Activated effector memory CD4-positive, alpha-beta T cell treated with anti-CD3 and anti-CD28 coated beads, Interleukin-2, amount 50 U/mL, for 16 hours (primary cell): Measurements from ENCODE around the gene CHI3L1.
A peak's percentile ranks its signal among the peaks of the same experiment; 100 is the strongest.

Source experiments
- DNase-seq: peaks from one replicate; pipeline ENCODE4 v3.0.0-alpha.2; 2020

The CHI3L1 gene

GRCh38 chr1:203130358-203130985, 56.0 kb downstream of the CHI3L1 start:
- peak; percentile 50 for DNase-seq

- DNase-seq = peak; percentile 42
Observed at GRCh38 chr1:203129501-203130231, 56.8 kb downstream of the CHI3L1 start.
